CD8-positive, alpha-beta memory T cell (primary cell): ENCODE data around the gene PYDC2. TPM values are rescaled to one million over a fixed set of nuclear protein-coding genes. Genes with fewer than 3 reads are reported as not detected.
"Not testable (repeated sequence)": the region's sequence is repeated elsewhere in the genome, so short reads cannot be mapped to it uniquely, and the experiment has no call there.

Source experiments
- CTCF ChIA-PET: fragments of 350-600 bp; sonication (Branson Sonifier 250); formaldehyde crosslinking; loops from one replicate; lab custom pipeline; 2021; ENCODE audit warnings: antibody characterized with exemption; lab: Charles Lee
- POLR2A ChIA-PET: fragments of 350-600 bp; sonication (Branson Sonifier 250); formaldehyde crosslinking; loops from one replicate; lab custom pipeline; 2021; ENCODE audit warnings: antibody characterized with exemption; lab: Charles Lee
- DNase-seq, 5 donors: peaks; one replicate each; pipeline versions ENCODE4 v3.0.0 to v3.0.0-alpha.2; 2020 to 2022; ENCODE audit warnings: mixed read lengths in 1 of 5
- H3K27ac ChIP-seq: one replicate; pipeline ENCODE4 v1.7.0; 2013; ENCODE audit warnings: low read depth, mild to moderate bottlenecking, low read length, moderate library complexity
- H3K27me3 ChIP-seq: 2 replicates; pipeline ENCODE4 v1.7.0; 2013; ENCODE audit warnings: low read length, mild to moderate bottlenecking; ENCODE audit not compliant: insufficient read depth, poor library complexity, severe bottlenecking
- H3K36me3 ChIP-seq: 2 replicates; pipeline ENCODE4 v1.7.0; 2013; ENCODE audit warnings: mild to moderate bottlenecking, low read length, moderate library complexity; ENCODE audit not compliant: insufficient read depth
- H3K4me1 ChIP-seq: 2 replicates; pipeline ENCODE4 v1.7.0; 2013; ENCODE audit warnings: mild to moderate bottlenecking, low read length, moderate library complexity; ENCODE audit not compliant: insufficient read depth
- H3K4me3 ChIP-seq: 2 replicates; pipeline ENCODE4 v1.7.0; 2013; ENCODE audit warnings: mild to moderate bottlenecking, low read length
- H3K9me3 ChIP-seq: 2 replicates; pipeline ENCODE4 v1.7.0; 2013; ENCODE audit warnings: mild to moderate bottlenecking, low read length
- H3K27ac Mint-ChIP-seq, 8 donors: one replicate each; pipeline ENCODE4 v1.8.0; 2020 to 2021; ENCODE audit warnings: mixed read lengths in 8 of 8, mild to moderate bottlenecking in 6 of 8, inconsistent platforms in 3 of 8, moderate library complexity in 3 of 8
- H3K27me3 Mint-ChIP-seq, 2 donors: one replicate each; pipeline ENCODE4 v1.8.0; 2020 to 2021; ENCODE audit warnings: mixed read lengths in 2 of 2, mild to moderate bottlenecking in 1 of 2, moderate library complexity in 1 of 2
- H3K36me3 Mint-ChIP-seq, 3 donors: one replicate each; pipeline ENCODE4 v1.8.0; 2020 to 2021; ENCODE audit warnings: mixed read lengths in 3 of 3, inconsistent platforms in 1 of 3, mild to moderate bottlenecking in 1 of 3
- H3K4me1 Mint-ChIP-seq, 3 donors: one replicate each; pipeline ENCODE4 v1.8.0; 2020 to 2021; ENCODE audit warnings: mixed read lengths in 3 of 3, inconsistent platforms in 1 of 3, mild to moderate bottlenecking in 1 of 3
- H3K4me3 Mint-ChIP-seq, 7 donors: one replicate each; pipeline ENCODE4 v1.8.0; 2020 to 2021; ENCODE audit warnings: mixed read lengths in 7 of 7, mild to moderate bottlenecking in 6 of 7, moderate library complexity in 4 of 7, inconsistent platforms in 2 of 7
- H3K9me3 Mint-ChIP-seq, 5 donors: one replicate each; pipeline ENCODE4 v1.8.0; 2020 to 2022; ENCODE audit warnings: mixed read lengths in 5 of 5, mild to moderate bottlenecking in 3 of 5, moderate library complexity in 2 of 5, inconsistent platforms in 1 of 5
- polyA plus RNA-seq: library from polyadenylated mRNA; unstranded; fragments of 300-500 nt; fragmentation: Illumina TruSeq; gene quantifications from one replicate; pipeline ENCODE4 v1.2.3, GENCODE V29; 2021
- total RNA-seq, 2 experiments: library from RNA; stranded (reverse); gene quantifications; one replicate each; pipeline ENCODE4 v1.2.3, GENCODE V29; 2021

Gene PYDC2
- total and polyA plus RNA-seq, 3 experiments from 2014 or later: not detected

- no peaks in the 10 kb centered on the region for H3K4me1 Mint-ChIP-seq
- Histone ChIP-seq H3K36me3 (no peaks in the 10 kb centered on the region), H3K4me3 (no peak overlapping the region), H3K4me1 (no peaks in the 10 kb centered on the region), H3K27ac (no peak overlapping the region), H3K9me3 (no peaks in the 10 kb centered on the region), H3K27me3 (no peaks in the 10 kb centered on the region)
- CTCF ChIA-PET: no interaction called here
- H3K27ac Mint-ChIP-seq: no peak overlapping the region
- peaks cover 0 to 4% of the 10 kb centered on the region in 2 donors for H3K27me3 Mint-ChIP-seq
- H3K4me3 Mint-ChIP-seq: no peak overlapping the region
- no peaks in the 10 kb centered on the region for H3K36me3 Mint-ChIP-seq
- H3K9me3 Mint-ChIP-seq: peaks cover 0 to 13% (median 3%) of the 10 kb centered on the region in 5 donors
- no peak for DNase-seq
- POLR2A ChIA-PET: no interaction called here
Observed at GRCh38 chr3:191470545-191470944, 9.6 kb downstream of the PYDC2 start.

GRCh38 chr3:191473661-191474198 is 12.8 kb downstream of the PYDC2 start:
- CTCF ChIA-PET: no interaction called here
- Histone ChIP-seq H3K9me3 (no peaks in the 10 kb centered on the region), H3K27me3 (no peaks in the 10 kb centered on the region), H3K4me3 (no peak overlapping the region), H3K27ac (no peak overlapping the region), H3K36me3 (no peaks in the 10 kb centered on the region), H3K4me1 (no peaks in the 10 kb centered on the region)
- POLR2A ChIA-PET: no interaction called here
- Mint-ChIP-seq H3K36me3 (no peaks in the 10 kb centered on the region), H3K4me3 (no peak overlapping the region), H3K4me1 (no peaks in the 10 kb centered on the region), H3K27me3 (peaks cover 0 to 4% of the 10 kb centered on the region in 2 donors), H3K27ac (no peak overlapping the region), H3K9me3 (peaks cover 0 to 13% (median 1%) of the 10 kb centered on the region in 5 donors)
- no peak for DNase-seq

- Histone ChIP-seq H3K4me3 (no peak overlapping the region), H3K4me1 (no peaks in the 10 kb centered on the region), H3K36me3 (no peaks in the 10 kb centered on the region), H3K9me3 (no peaks in the 10 kb centered on the region), H3K27ac (no peak overlapping the region), H3K27me3 (no peaks in the 10 kb centered on the region)
- Mint-ChIP-seq H3K27me3 (peaks cover 0 to 4% of the 10 kb centered on the region in 2 donors), H3K4me3 (no peak overlapping the region), H3K27ac (no peak overlapping the region), H3K9me3 (peaks cover 0 to 9% (median 6%) of the 10 kb centered on the region in 5 donors), H3K36me3 (no peaks in the 10 kb centered on the region), H3K4me1 (no peaks in the 10 kb centered on the region)
- POLR2A ChIA-PET: no interaction called here
- DNase-seq: no peak
- CTCF ChIA-PET: no interaction called here
Observed at GRCh38 chr3:191476066-191476772, 15.3 kb downstream of the PYDC2 start.

- not testable (repeated sequence) for H3K27me3 Mint-ChIP-seq
Observed at GRCh38 chr3:191483994-191484393, 23.0 kb downstream of the PYDC2 start.

GRCh38 chr3:191484461-191484860 is 23.5 kb downstream of the PYDC2 start:
- Mint-ChIP-seq H3K4me3 (no peak overlapping the region), H3K4me1 (no peaks in the 10 kb centered on the region), H3K27me3 (no peaks in the 10 kb centered on the region), H3K36me3 (no peaks in the 10 kb centered on the region), H3K27ac (no peak overlapping the region), H3K9me3 (peaks cover 0 to 25% (median 15%) of the 10 kb centered on the region in 5 donors)
- ChIA-PET CTCF (no interaction called here), POLR2A (no interaction called here)
- no peak overlapping the region for H3K27ac ChIP-seq
- no peaks in the 10 kb centered on the region for H3K9me3 ChIP-seq
- H3K4me3 ChIP-seq: no peak overlapping the region
- no peaks in the 10 kb centered on the region for H3K36me3 ChIP-seq
- DNase-seq: no peak
- no peaks in the 10 kb centered on the region for H3K27me3 ChIP-seq
- H3K4me1 ChIP-seq: no peaks in the 10 kb centered on the region

More at GRCh38 chr3:191483994-191484393, 23.0 kb downstream of the PYDC2 start:
- H3K9me3 ChIP-seq, H3K27ac ChIP-seq, H3K4me3 Mint-ChIP-seq, H3K4me1 Mint-ChIP-seq, H3K27ac Mint-ChIP-seq, H3K36me3 ChIP-seq, H3K4me1 ChIP-seq, H3K4me3 ChIP-seq, CTCF ChIA-PET, H3K27me3 ChIP-seq, POLR2A ChIA-PET, DNase-seq, H3K36me3 Mint-ChIP-seq: not testable (repeated sequence)
- H3K9me3 Mint-ChIP-seq: peaks cover 0 to 25% (median 15%) of the 10 kb centered on the region in 5 donors

- Histone ChIP-seq H3K27ac (no peak overlapping the region), H3K4me3 (no peak overlapping the region), H3K27me3 (no peaks in the 10 kb centered on the region), H3K4me1 (no peaks in the 10 kb centered on the region), H3K36me3 (no peaks in the 10 kb centered on the region), H3K9me3 (no peaks in the 10 kb centered on the region)
- no peaks in the 10 kb centered on the region for H3K4me1 Mint-ChIP-seq
- POLR2A ChIA-PET: no interaction called here
- CTCF ChIA-PET: interaction anchor here (0.6 kb wide), 1 partner anchor 126 kb away, joined by 3 read pairs; no protein-coding TSS in a partner anchor
- H3K9me3 Mint-ChIP-seq: peaks cover 0 to 18% (median 7%) of the 10 kb centered on the region in 5 donors
- no peaks in the 10 kb centered on the region for H3K27me3 Mint-ChIP-seq
- H3K36me3 Mint-ChIP-seq: no peaks in the 10 kb centered on the region
- no peak for DNase-seq
- no peak overlapping the region for H3K27ac Mint-ChIP-seq
- no peak overlapping the region for H3K4me3 Mint-ChIP-seq
Observed at GRCh38 chr3:191492601-191493000, 31.6 kb downstream of the PYDC2 start.

GRCh38 chr3:191493336-191493735 is 32.4 kb downstream of the PYDC2 start:
- H3K4me1 Mint-ChIP-seq: no peaks in the 10 kb centered on the region
- no peak overlapping the region for H3K27ac Mint-ChIP-seq
- H3K36me3 Mint-ChIP-seq: no peaks in the 10 kb centered on the region
- H3K4me3 Mint-ChIP-seq: no peak overlapping the region
- DNase-seq: no peak
- POLR2A ChIA-PET: no interaction called here
- H3K9me3 Mint-ChIP-seq: peaks cover 3 to 15% (median 6%) of the 10 kb centered on the region in 5 donors
- Histone ChIP-seq H3K27ac (no peak overlapping the region), H3K36me3 (no peaks in the 10 kb centered on the region), H3K27me3 (no peaks in the 10 kb centered on the region), H3K9me3 (no peaks in the 10 kb centered on the region), H3K4me3 (no peak overlapping the region), H3K4me1 (no peaks in the 10 kb centered on the region)
- no peaks in the 10 kb centered on the region for H3K27me3 Mint-ChIP-seq
- CTCF ChIA-PET: no interaction called here

GRCh38 chr3:191499307-191500080 is 38.5 kb downstream of the PYDC2 start:
- H3K4me3 ChIP-seq: no peak overlapping the region
- Mint-ChIP-seq H3K4me1 (no peaks in the 10 kb centered on the region), H3K27me3 (no peaks in the 10 kb centered on the region), H3K4me3 (no peak overlapping the region), H3K27ac (no peak overlapping the region), H3K36me3 (no peaks in the 10 kb centered on the region), H3K9me3 (peaks cover under 1 to 23% (median 7%) of the 10 kb centered on the region in 5 donors)
- DNase-seq: no peak
- H3K9me3 ChIP-seq: no peaks in the 10 kb centered on the region
- H3K4me1 ChIP-seq: no peaks in the 10 kb centered on the region
- CTCF ChIA-PET: no interaction called here
- H3K27me3 ChIP-seq: no peaks in the 10 kb centered on the region
- H3K27ac ChIP-seq: no peak overlapping the region
- H3K36me3 ChIP-seq: no peaks in the 10 kb centered on the region
- POLR2A ChIA-PET: no interaction called here
